NB4 (cell line): ENCODE measurements around the gene PACC1.

Experiments used
- DNase-seq: peaks from one replicate; pipeline ENCODE4 v3.0.0; 2010; ENCODE audit warnings: low read depth
- H3K4me3 ChIP-seq: one replicate; pipeline ENCODE4 v1.5.1; 2011; ENCODE audit warnings: mild to moderate bottlenecking, low read depth, low read length, moderate library complexity
- CTCF ChIP-seq: IDR thresholded peaks from one replicate; pipeline ENCODE4 v1.5.1; 2012; ENCODE audit warnings: low read depth, low read length
- MYC ChIP-seq: IDR thresholded peaks from 2 replicates; pipeline ENCODE4 v1.6.1; 2011; ENCODE audit warnings: low read depth, low read length
- POLR2A ChIP-seq: IDR thresholded peaks from 2 replicates; pipeline ENCODE4 v1.6.1; 2011; ENCODE audit warnings: mild to moderate bottlenecking; ENCODE audit not compliant: insufficient read length; ENCODE audit errors: extremely low read depth
- TF ChIP-seq, protein P1 (sequence below): IDR thresholded peaks from 2 replicates; pipeline ENCODE4 v1.6.1; 2011; ENCODE audit warnings: low read depth, low read length

The PACC1 gene

DNA sequence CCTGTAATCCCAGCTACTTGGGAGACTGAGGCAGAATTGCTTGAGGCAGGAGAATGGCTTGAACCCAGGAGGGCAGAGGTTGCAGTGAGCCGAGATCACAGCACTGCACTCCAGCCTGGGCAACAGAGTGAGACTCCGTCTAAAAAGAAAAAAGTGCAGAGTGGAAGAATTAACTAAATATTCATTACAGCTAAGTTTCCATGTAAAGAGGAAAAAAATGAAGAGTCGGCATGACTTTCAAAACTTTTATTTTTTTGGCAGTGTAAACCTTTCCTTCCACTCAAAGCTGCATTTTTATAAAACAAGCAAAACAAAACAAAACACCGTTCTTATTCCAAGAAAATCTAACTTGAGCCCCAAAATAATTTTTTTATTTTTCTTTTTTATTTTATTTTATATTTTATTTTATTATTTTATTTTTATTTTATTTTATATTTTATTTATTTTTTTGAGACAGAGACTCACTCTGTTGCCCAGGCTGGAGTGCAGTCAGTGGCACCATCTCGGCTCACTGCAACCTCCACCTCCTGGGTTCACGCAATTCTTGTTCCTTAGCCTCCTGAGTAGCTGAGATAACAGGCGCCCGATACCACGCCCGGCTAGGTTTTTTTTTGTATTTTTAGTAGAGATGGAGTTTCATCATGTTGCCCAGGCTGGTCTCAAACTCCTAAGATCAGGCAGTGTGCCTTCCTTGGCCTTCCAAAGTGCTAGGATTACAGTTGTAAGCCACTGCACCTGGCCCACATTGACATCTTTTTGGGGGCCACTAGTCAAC is 62.9 kb downstream of the PACC1 start:
- H3K4me3 ChIP-seq = no peak overlapping the region
- DNase-seq = no peak

GRCh38 chr1:212346601-212347000 is 68.1 kb downstream of the PACC1 start:
- no peak for DNase-seq
- TF ChIP-seq POLR2A = no peak
- TF ChIP-seq, protein P1, sequence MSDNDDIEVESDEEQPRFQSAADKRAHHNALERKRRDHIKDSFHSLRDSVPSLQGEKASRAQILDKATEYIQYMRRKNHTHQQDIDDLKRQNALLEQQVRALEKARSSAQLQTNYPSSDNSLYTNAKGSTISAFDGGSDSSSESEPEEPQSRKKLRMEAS = no peak
- no peak for TF ChIP-seq CTCF
- no peak for TF ChIP-seq MYC

More for the DNA sequence above, 62.9 kb downstream of the PACC1 start:
- TF ChIP-seq, protein P1 = no peak
- no peak for TF ChIP-seq POLR2A
- no peak for TF ChIP-seq CTCF
- no peak for TF ChIP-seq MYC

DNA sequence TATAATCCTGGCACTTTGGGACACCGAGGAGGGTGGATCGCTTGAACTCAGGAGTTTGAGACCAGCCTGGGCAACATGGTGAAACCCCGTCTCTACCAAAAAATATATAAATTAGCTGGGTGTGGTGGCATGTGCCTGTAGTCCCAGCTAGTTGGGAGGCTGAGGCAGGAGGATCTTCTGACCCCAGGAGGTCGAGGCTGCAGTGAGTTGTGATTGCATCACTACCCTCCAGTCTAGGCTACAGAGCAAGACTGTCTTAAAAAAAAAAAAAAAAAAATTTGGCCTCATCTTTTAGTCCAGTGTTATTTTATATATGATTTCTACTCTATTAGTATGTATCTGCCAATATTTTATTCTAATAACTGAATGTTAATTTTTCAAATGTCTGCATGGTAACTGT is 69.8 kb downstream of the PACC1 start:
- TF ChIP-seq, protein P1 = no peak
- TF ChIP-seq POLR2A (no peak), MYC (no peak), CTCF (no peak)
- DNase-seq = no peak
- H3K4me3 ChIP-seq = no peak overlapping the region

More at GRCh38 chr1:212346601-212347000, 68.1 kb downstream of the PACC1 start:
- no peak overlapping the region for H3K4me3 ChIP-seq

DNA sequence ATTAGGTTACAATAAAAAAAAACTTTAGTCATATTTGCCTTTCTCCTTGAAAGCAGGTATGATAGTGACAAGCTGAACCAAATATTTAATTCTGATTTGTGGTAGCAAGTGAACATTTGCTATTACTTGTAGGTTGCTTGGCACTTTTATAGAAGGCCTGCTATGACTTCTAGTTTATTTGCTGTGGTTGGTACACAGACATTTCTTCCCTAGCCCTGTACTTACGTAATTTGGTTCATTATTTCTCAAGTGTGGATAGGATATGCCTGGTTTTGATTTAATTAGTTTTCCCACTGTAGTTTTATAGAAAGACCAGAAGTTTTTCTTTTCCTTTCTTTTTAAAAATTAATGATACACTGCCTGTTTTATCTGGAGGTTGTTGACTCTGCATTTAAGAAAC is 73.6 kb downstream of the PACC1 start:
- TF ChIP-seq POLR2A (no peak), MYC (no peak), CTCF (no peak)
- TF ChIP-seq, protein P1 = no peak
- no peak overlapping the region for H3K4me3 ChIP-seq
- DNase-seq = no peak

DNA sequence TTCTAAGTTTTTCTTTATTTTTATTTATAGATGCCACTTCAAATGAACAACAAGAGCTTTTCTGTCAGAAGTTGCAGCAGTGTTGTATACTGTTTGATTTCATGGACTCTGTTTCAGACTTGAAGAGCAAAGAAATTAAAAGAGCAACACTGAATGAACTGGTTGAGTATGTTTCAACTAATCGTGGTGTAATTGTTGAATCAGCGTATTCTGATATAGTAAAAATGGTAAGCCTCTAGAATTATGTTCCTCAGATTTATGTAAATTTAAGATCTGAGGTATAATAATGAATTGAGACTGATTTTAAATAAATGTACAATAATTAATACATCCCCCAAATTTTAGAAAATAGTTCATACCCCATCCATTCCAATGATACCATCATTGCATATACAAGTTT is 85.6 kb downstream of the PACC1 start:
- no peak for TF ChIP-seq MYC
- TF ChIP-seq, protein P1 = no peak
- TF ChIP-seq CTCF = no peak
- TF ChIP-seq POLR2A = no peak
- H3K4me3 ChIP-seq = no peak overlapping the region
- DNase-seq = no peak

DNA sequence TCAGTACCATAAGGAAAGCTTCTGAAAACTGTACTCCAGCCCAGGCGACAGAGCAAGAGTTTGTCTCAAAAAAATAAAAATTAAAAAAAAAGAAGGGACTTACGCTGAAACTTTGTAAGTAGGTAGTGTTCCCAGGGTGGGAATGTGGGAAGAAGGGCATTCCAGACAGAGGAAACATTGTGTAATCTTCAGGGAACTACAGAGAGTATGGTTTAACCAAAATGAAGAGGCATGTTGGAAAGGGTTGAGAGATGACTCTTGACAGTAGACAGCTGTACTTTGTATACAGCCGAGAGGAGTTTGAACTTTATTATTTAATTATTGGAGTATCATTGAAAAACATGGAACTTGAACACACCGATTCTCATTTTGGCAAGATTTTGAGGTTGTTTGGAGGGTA is 86.4 kb downstream of the PACC1 start:
- H3K4me3 ChIP-seq = no peak overlapping the region
- TF ChIP-seq MYC = no peak
- no peak for TF ChIP-seq POLR2A
- TF ChIP-seq CTCF = no peak
- TF ChIP-seq, protein P1 = no peak
- DNase-seq = no peak
